ENCODE data around the gene FSIP2. TPM values are rescaled to one million over a fixed set of nuclear protein-coding genes. Genes with fewer than 3 reads are reported as not detected.

The FSIP2 gene
- total RNA-seq, 2 donors from 2014 or later: 0.30 to 0.32 TPM

DNA sequence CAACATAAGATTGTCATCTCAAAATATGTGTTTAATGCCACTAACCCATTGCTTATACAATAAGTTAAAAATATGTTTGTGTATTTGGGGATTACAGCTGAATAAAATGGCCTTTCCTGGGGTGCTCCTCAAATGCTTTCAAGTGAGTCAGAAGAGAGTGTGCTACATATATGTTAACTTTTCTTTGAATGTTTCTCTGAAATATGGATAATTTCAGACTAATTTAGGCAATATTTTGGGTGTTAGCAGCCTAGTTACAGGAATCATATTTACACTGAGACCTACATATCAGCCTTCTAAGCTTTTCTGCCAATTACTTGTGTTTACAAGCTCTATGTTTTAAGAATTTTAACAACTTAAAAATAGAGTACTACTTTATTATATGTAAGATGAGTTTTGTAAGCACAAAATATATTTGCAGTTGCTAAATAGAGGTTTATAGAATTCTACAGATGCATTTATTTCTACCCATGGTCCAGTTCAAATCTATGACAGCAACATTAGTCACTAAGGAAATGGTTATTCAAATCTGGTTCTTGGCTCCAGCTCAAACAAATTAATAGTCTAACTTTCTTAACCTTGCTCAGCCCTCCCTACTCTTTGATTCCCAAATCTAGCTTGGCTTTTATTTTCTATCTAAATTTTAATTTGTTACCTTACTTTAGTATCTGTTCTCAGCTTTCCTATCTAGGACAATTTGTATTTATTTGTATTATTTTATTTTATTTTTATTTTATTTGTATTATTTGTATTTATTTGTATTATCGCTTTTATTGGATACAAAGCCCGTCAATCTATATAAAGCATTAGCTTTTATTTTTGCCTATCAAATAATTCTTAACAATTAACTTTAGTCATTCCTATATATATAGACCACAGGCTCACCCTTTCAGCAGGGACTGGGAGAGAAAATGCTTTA, 48.9 kb downstream of the FSIP2 start:
- no peak overlapping the region for H3K4me3 Mint-ChIP-seq
- no peaks in the 10 kb centered on the region for H3K36me3 Mint-ChIP-seq (ENCODE audit: low read depth)
- no peaks in the 10 kb centered on the region for H3K9me3 Mint-ChIP-seq
- no peak for ATAC-seq (replicated peaks)
- H3K4me1 Mint-ChIP-seq: no peaks in the 10 kb centered on the region
- no peak overlapping the region for H3K27ac Mint-ChIP-seq
- no peaks in the 10 kb centered on the region for H3K27me3 Mint-ChIP-seq

DNA sequence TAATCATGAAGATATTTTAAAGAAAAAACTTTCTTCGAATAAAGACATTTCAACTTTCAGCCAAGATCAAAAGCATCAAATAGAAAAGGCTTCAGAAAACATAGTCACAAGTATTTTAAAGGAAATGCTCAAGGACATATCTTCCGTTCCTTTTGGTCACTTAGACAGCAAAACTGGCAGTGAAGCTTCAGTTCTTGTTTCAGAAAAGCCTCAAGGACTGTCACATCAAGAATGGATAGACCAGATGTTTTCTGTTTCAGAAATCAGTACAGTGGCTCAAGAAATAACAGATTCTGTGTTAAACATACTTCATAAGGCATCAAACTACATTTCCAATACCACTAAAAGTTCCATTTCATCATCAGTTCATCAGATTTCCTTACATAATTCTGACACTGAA, 51.8 kb downstream of the FSIP2 start:
- H3K4me3 Mint-ChIP-seq: no peak overlapping the region
- no peaks in the 10 kb centered on the region for H3K4me1 Mint-ChIP-seq
- H3K9me3 Mint-ChIP-seq: no peaks in the 10 kb centered on the region
- ATAC-seq (replicated peaks): no peak
- no peaks in the 10 kb centered on the region for H3K36me3 Mint-ChIP-seq (ENCODE audit: low read depth)
- H3K27ac Mint-ChIP-seq: no peak overlapping the region
- no peaks in the 10 kb centered on the region for H3K27me3 Mint-ChIP-seq

DNA sequence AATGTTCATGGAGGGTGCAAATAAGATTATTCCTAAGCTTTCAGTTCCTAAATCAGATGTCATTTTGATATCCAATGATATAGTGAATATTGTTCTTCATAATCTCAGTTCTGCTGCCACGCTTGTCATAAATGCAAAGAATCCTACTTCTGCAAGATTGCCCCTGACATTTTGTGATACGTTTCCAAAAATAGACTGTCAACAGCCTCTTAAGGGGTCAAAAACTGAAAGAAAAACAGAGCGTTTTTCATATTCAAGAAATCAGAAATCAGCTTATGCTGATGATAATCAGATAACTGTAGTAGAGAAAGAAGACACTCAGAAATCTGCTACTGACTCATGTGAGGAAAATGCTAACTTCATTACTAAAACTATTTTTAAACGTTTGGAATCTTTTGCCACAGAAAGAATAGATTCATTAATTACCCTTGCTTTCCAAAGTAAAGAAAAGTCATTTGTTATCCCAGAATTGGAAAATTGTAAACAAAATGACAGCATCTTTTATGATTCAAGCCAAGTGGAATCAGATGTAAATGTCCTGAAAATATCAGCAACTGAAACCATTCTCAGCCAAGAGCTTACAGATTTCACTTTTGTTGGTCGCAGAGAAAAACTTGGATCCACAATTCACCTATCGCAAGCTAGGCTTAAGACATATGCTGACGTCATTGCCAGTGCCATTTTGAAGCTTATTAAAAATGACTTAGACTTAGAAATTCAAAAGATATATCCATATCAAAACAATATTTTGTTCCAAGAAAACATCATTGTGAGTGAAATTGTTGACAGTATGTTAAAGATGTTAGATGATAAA, 55.1 kb downstream of the FSIP2 start:
- Mint-ChIP-seq H3K4me1 (no peaks in the 10 kb centered on the region), H3K36me3 (ENCODE audit: low read depth) (no peaks in the 10 kb centered on the region), H3K27ac (no peak overlapping the region), H3K4me3 (no peak overlapping the region), H3K27me3 (no peaks in the 10 kb centered on the region), H3K9me3 (no peaks in the 10 kb centered on the region)
- no peak for ATAC-seq (replicated peaks)

DNA sequence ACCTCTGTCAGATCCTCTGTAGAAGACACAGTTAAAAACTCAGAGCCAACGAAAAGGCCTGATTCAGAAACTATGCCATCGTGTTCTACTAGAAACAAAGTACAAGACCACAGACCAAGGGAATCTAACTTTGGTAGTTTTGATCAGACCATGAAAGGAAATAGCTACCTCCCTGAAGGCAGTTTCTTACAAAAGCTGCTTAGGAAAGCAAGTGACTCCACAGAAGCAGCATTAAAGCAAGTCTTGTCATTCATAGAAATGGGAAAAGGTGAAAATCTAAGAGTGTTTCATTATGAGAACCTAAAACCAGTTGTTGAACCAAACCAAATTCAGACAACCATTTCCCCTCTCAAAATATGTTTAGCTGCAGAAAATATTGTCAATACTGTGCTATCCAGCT, 58.2 kb downstream of the FSIP2 start:
- no peaks in the 10 kb centered on the region for H3K9me3 Mint-ChIP-seq
- no peak for ATAC-seq (replicated peaks)
- H3K4me3 Mint-ChIP-seq: no peak overlapping the region
- no peaks in the 10 kb centered on the region for H3K36me3 Mint-ChIP-seq (ENCODE audit: low read depth)
- H3K27ac Mint-ChIP-seq: no peak overlapping the region
- H3K4me1 Mint-ChIP-seq: no peaks in the 10 kb centered on the region
- no peaks in the 10 kb centered on the region for H3K27me3 Mint-ChIP-seq

DNA sequence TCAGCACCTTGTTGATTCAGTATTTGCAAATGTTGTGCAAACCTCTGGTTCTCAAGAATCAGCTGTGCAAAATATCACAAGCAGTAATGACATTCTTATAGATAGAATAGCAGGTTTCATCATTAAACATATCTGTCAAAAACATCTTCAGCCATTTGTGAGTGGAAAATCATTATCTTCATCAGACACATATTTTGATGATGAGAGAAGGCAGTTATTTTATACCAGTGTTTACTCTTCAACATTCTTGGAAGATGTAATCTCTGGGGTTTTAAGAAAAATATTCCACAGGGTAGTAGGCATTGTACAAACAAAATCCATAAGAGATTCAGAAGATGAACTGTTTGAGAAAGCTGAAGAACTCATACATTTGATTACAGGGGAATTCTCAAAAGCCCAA, 64.3 kb downstream of the FSIP2 start:
- Mint-ChIP-seq H3K36me3 (ENCODE audit: low read depth) (no peaks in the 10 kb centered on the region), H3K4me3 (no peak overlapping the region), H3K27me3 (no peaks in the 10 kb centered on the region), H3K9me3 (no peaks in the 10 kb centered on the region), H3K4me1 (no peaks in the 10 kb centered on the region), H3K27ac (no peak overlapping the region)
- no peak for ATAC-seq (replicated peaks)

DNA sequence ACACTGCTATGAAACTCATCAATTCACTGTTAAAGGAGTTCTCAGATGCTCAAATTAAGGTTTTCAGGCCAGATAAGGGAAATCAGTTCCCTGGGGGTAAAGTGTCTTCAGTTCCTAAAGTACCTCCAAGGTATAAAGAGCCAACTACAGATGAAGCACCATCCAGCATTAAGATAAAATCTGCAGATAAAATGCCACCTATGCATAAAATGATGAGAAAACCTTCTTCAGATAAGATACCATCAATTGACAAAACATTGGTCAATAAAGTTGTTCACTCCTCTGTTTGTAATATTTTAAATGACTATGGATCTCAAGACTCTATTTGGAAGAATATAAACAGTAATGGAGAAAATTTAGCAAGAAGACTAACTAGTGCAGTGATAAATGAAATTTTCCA, 68.2 kb downstream of the FSIP2 start:
- Mint-ChIP-seq H3K27ac (no peak overlapping the region), H3K36me3 (ENCODE audit: low read depth) (no peaks in the 10 kb centered on the region), H3K4me3 (no peak overlapping the region), H3K4me1 (no peaks in the 10 kb centered on the region), H3K27me3 (no peaks in the 10 kb centered on the region), H3K9me3 (peaks cover 3% of the 10 kb centered on the region)
- no peak for ATAC-seq (replicated peaks)

DNA sequence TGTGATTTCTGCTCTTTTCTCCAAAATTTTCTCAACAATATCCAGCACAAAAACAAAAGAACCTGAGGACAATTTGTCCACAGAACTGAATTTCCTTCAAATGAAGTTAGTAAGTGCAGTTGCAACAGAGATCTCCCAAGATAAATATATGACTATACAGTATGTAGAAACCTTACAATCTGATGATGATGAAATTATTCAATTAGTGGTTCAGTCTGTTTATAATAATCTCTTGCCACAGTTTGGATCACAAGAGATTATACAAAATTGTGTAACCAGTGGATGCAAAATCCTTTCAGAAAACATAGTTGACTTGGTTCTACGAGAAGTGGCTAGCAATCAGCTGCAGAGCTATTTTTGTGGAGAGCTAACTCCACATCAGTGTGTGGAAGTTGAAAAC, 68.7 kb downstream of the FSIP2 start:
- no peak overlapping the region for H3K4me3 Mint-ChIP-seq
- no peaks in the 10 kb centered on the region for H3K4me1 Mint-ChIP-seq
- H3K27ac Mint-ChIP-seq: no peak overlapping the region
- H3K9me3 Mint-ChIP-seq: peaks cover 3% of the 10 kb centered on the region
- H3K27me3 Mint-ChIP-seq: no peaks in the 10 kb centered on the region
- no peaks in the 10 kb centered on the region for H3K36me3 Mint-ChIP-seq (ENCODE audit: low read depth)
- no peak for ATAC-seq (replicated peaks)

DNA sequence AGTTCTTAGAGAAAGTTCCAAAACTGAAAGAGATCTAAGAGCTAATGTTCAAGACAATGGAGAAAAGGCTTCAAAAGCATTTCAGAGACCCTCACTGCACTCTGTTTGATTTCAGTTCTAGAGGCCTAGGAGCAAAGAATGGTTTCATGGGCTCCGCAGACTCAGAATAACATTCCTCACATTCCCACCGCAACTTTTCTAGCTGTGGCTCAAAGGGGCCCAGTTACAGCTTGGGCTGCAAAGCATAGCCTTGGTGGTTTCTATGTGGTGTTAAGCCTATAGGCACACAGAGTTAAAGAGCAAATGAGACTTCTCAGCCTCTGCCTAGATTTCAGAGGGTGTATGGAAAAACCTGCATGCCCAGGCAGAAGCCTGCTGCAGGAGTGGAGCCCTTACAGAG, 73.0 kb downstream of the FSIP2 start:
- ATAC-seq (replicated peaks): no peak
- Mint-ChIP-seq H3K4me1 (no peaks in the 10 kb centered on the region), H3K27me3 (no peaks in the 10 kb centered on the region), H3K27ac (no peak overlapping the region), H3K36me3 (ENCODE audit: low read depth) (no peaks in the 10 kb centered on the region), H3K4me3 (no peak overlapping the region), H3K9me3 (peaks cover 4% of the 10 kb centered on the region)

DNA sequence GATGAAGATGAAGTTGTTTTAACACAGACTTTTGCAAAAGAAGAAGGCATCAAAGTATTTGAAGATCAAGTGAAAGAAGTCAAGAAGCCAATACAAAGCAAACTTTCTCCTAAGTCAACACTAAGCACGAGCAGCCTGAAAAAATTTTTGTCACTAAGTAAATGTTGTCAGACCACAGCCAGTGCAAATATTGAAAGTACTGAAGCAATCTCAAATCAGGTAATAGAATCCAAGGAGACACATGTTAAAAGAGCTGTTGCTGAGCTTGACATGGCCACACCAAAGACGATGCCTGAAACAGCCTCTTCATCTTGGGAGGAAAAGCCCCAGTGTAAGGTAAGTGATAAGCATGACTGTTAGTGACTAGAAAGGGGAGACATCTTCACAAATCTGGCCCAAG, 75.1 kb downstream of the FSIP2 start:
- ATAC-seq (replicated peaks): no peak
- Mint-ChIP-seq H3K4me3 (no peak overlapping the region), H3K4me1 (no peaks in the 10 kb centered on the region), H3K9me3 (peaks cover 16% of the 10 kb centered on the region), H3K27ac (no peak overlapping the region), H3K27me3 (no peaks in the 10 kb centered on the region), H3K36me3 (ENCODE audit: low read depth) (no peaks in the 10 kb centered on the region)

DNA sequence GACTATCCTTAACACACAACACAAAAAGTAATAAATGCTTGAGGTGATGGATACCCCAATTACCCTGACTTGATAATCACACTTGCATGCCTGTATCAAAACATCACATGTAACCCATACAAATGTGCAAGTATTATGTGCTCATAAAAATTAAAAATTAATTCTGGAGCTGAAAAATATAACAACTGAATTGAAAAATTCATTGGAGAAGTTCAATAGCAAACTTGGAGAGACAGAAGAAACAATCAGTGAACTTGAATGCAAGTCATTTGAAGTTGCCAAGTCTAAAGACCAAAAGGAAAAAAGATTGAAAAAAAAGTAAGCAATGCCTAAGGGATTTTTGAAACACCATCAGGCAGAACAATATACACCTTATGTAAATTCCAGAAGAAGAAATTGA, 79.4 kb downstream of the FSIP2 start:
- no peaks in the 10 kb centered on the region for H3K4me1 Mint-ChIP-seq
- no peak overlapping the region for H3K27ac Mint-ChIP-seq

DNA sequence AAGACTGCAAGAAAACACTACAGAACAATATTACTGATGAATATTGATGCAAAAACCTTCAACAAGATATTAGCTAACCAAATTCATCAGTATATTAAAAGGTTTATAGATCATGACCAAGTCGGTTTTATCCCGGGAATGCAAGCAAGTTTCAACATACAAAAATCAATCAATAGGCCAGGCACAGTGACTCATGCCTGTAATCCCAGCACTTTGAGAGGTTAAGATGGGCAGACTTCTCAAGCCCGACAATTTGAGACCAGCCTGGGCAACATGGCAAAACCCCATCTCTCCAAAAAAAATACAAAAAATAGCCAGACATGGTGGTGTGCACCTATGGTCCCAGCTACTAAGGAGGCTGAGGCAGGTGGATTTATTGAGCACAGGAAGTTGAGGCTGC, 82.9 kb downstream of the FSIP2 start:
- H3K27me3 Mint-ChIP-seq: no peaks in the 10 kb centered on the region
- no peak overlapping the region for H3K4me3 Mint-ChIP-seq
- no peaks in the 10 kb centered on the region for H3K36me3 Mint-ChIP-seq (ENCODE audit: low read depth)
- no peak overlapping the region for H3K27ac Mint-ChIP-seq
- no peaks in the 10 kb centered on the region for H3K4me1 Mint-ChIP-seq
- no peak for ATAC-seq (replicated peaks)
- H3K9me3 Mint-ChIP-seq: peaks cover 21% of the 10 kb centered on the region

More for the DNA sequence above, 79.4 kb downstream of the FSIP2 start:
- Mint-ChIP-seq H3K27me3 (no peaks in the 10 kb centered on the region), H3K36me3 (ENCODE audit: low read depth) (no peaks in the 10 kb centered on the region), H3K9me3 (peaks cover 21% of the 10 kb centered on the region), H3K4me3 (no peak overlapping the region)
- ATAC-seq (replicated peaks): no peak

DNA sequence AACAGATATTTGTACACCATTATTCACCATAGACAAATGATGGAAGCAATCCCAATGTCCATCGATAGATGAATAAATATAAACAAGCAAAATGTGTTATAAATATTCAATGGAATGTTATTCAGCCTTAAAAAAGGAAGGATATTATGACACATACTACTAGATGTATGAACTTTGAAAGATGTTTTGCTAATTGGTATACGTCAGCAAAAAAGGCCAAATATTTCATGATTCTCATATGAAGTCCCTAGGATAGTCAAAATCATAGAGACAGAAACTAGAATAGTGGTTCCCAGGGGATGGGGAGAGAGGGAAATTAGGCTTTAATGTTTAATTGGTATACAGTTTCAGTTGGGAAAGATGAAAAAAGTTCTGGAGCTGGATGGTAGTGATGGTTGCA, 85.2 kb downstream of the FSIP2 start:
- Mint-ChIP-seq H3K36me3 (ENCODE audit: low read depth) (no peaks in the 10 kb centered on the region), H3K4me1 (no peaks in the 10 kb centered on the region), H3K9me3 (peaks cover 8% of the 10 kb centered on the region), H3K4me3 (no peak overlapping the region), H3K27ac (no peak overlapping the region), H3K27me3 (no peaks in the 10 kb centered on the region)
- no peak for ATAC-seq (replicated peaks)

DNA sequence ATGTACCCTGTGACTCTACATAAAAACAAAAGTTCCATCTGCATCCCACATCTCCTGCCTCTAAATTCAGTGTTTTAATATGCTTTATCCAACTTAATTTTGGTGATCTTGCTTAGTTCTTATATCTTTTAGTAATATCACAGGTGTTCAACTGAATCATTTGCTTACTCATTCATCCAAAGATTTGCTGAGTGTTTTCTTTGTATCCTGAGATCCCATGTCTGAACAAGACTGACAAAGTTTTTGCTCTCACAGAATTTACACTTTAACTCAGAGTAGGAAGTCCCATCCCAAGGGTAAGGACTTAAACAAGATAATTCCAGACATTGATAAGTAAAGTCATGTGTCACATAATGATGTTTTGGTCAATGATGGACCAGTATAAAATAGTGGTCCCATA, 87.0 kb downstream of the FSIP2 start:
- Mint-ChIP-seq H3K27ac (no peak overlapping the region), H3K4me1 (no peaks in the 10 kb centered on the region), H3K36me3 (ENCODE audit: low read depth) (no peaks in the 10 kb centered on the region), H3K9me3 (peaks cover 4% of the 10 kb centered on the region), H3K27me3 (no peaks in the 10 kb centered on the region), H3K4me3 (no peak overlapping the region)
- ATAC-seq (replicated peaks): no peak

DNA sequence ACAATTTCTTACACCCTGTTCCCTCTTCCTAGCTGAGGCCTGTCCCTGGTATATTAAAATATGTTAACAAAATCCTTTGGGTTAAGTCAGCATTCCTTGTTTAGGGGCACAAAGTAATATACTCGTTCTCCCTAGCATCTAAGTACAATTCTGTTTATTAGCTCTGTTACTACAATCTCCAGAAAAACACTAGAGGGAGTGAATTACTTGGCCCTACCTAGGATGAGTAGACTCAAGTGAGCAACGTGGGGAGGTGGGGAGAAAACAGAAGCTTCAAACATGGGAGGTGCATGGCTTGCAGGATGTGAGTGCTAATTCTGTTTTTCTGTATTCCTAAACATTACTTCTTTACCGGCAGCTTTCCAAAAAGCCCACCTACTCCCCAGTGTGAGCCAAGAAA, 89.7 kb downstream of the FSIP2 start:
- H3K27ac Mint-ChIP-seq: no peak overlapping the region
- H3K27me3 Mint-ChIP-seq: no peaks in the 10 kb centered on the region
- ATAC-seq (replicated peaks): no peak
- no peaks in the 10 kb centered on the region for H3K36me3 Mint-ChIP-seq (ENCODE audit: low read depth)
- peaks cover 4% of the 10 kb centered on the region for H3K9me3 Mint-ChIP-seq
- no peak overlapping the region for H3K4me3 Mint-ChIP-seq
- no peaks in the 10 kb centered on the region for H3K4me1 Mint-ChIP-seq

DNA sequence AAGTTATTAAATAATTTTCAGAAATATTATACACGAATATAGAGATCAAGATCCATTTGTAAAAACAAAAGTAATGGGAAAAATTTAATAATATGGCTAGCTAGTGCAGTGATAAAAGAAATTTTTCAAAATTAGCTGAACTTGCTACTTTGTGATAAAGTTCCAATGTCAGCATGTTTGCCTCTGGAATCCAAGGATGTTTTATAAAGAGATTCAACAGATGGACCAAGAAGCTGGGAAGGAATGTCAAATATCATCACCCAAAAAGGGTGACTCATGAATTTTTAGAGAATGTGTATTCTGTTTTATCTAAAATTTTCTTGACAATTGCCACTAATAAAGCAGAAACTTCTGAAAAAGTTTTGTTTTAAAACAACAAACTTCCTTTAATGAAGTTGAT, 95.3 kb downstream of the FSIP2 start:
- Mint-ChIP-seq H3K9me3 (peaks cover 7% of the 10 kb centered on the region), H3K27me3 (no peaks in the 10 kb centered on the region)

More for the DNA sequence above, 95.3 kb downstream of the FSIP2 start:
- ATAC-seq (replicated peaks): no peak
- no peak overlapping the region for H3K27ac Mint-ChIP-seq
- H3K4me3 Mint-ChIP-seq: no peak overlapping the region
- H3K36me3 Mint-ChIP-seq (ENCODE audit: low read depth): no peaks in the 10 kb centered on the region
- no peaks in the 10 kb centered on the region for H3K4me1 Mint-ChIP-seq

Data from activated T-helper 17 cell treated with anti-CD3 and anti-CD28 coated beads, Interleukin-2, amount 50 U/mL, for 72 hours (primary cell).